IPS-15b (cell line): ENCODE measurements around the gene FGGY.

Experiments
- H3K27me3 ChIP-seq: one replicate; pipeline ENCODE4 v1.6.1; 2013; ENCODE audit warnings: low read length; ENCODE audit not compliant: control insufficient read depth, insufficient read depth
- H3K36me3 ChIP-seq: one replicate; pipeline ENCODE4 v1.6.1; 2013; ENCODE audit warnings: low read length; ENCODE audit not compliant: control insufficient read depth, insufficient read depth
- H3K4me1 ChIP-seq: one replicate; pipeline ENCODE4 v1.6.1; 2013; ENCODE audit warnings: mild to moderate bottlenecking, low read length; ENCODE audit not compliant: control insufficient read depth, insufficient read depth
- H3K4me3 ChIP-seq: one replicate; pipeline ENCODE4 v1.5.1; 2013; ENCODE audit warnings: low read depth, low read length
- H3K9ac ChIP-seq: one replicate; pipeline ENCODE4 v1.6.1; 2013; ENCODE audit warnings: low read depth, mild to moderate bottlenecking, low read length
- H3K9me3 ChIP-seq: one replicate; pipeline ENCODE4 v1.6.1; 2013; ENCODE audit warnings: mild to moderate bottlenecking, low read length; ENCODE audit not compliant: control insufficient read depth, insufficient read depth

The FGGY gene

GRCh38 chr1:59429656-59430055 lies 132.8 kb downstream of the FGGY start:
- H3K9ac ChIP-seq, result no peak overlapping the region
- no peaks in the 10 kb centered on the region for H3K36me3 ChIP-seq
- no peaks in the 10 kb centered on the region for H3K4me1 ChIP-seq
- H3K9me3 ChIP-seq, result no peaks in the 10 kb centered on the region
- H3K27me3 ChIP-seq, result no peaks in the 10 kb centered on the region
- no peak overlapping the region for H3K4me3 ChIP-seq

GRCh38 chr1:59431566-59432294 lies 134.8 kb downstream of the FGGY start:
- no peaks in the 10 kb centered on the region for H3K9me3 ChIP-seq
- no peaks in the 10 kb centered on the region for H3K36me3 ChIP-seq
- no peaks in the 10 kb centered on the region for H3K27me3 ChIP-seq
- no peak overlapping the region for H3K4me3 ChIP-seq
- H3K4me1 ChIP-seq, result no peaks in the 10 kb centered on the region
- no peak overlapping the region for H3K9ac ChIP-seq

GRCh38 chr1:59432531-59433439 lies 135.9 kb downstream of the FGGY start:
- Histone ChIP-seq H3K9ac (no peak overlapping the region), H3K27me3 (no peaks in the 10 kb centered on the region), H3K36me3 (no peaks in the 10 kb centered on the region), H3K4me1 (no peaks in the 10 kb centered on the region), H3K4me3 (no peak overlapping the region), H3K9me3 (no peaks in the 10 kb centered on the region)

- Histone ChIP-seq H3K9ac (no peak overlapping the region), H3K27me3 (no peaks in the 10 kb centered on the region), H3K36me3 (no peaks in the 10 kb centered on the region), H3K9me3 (no peaks in the 10 kb centered on the region), H3K4me3 (no peak overlapping the region), H3K4me1 (no peaks in the 10 kb centered on the region)
These were observed 136.5 kb downstream of the FGGY start for GRCh38 chr1:59433440-59433813.

GRCh38 chr1:59434336-59434735 lies 137.4 kb downstream of the FGGY start:
- Histone ChIP-seq H3K36me3 (no peaks in the 10 kb centered on the region), H3K9me3 (no peaks in the 10 kb centered on the region), H3K27me3 (no peaks in the 10 kb centered on the region), H3K9ac (no peak overlapping the region), H3K4me1 (no peaks in the 10 kb centered on the region), H3K4me3 (no peak overlapping the region)

- H3K4me3 ChIP-seq, result no peak overlapping the region
- H3K27me3 ChIP-seq, result no peaks in the 10 kb centered on the region
- peaks cover 4% of the 10 kb centered on the region for H3K4me1 ChIP-seq
- H3K36me3 ChIP-seq, result no peaks in the 10 kb centered on the region
- no peak overlapping the region for H3K9ac ChIP-seq
- H3K9me3 ChIP-seq, result no peaks in the 10 kb centered on the region
These were observed 139.7 kb downstream of the FGGY start for GRCh38 chr1:59436637-59437036.

- no peaks in the 10 kb centered on the region for H3K9me3 ChIP-seq
These were observed 141.2 kb downstream of the FGGY start for GRCh38 chr1:59438058-59438560.

GRCh38 chr1:59442492-59442891 lies 145.6 kb downstream of the FGGY start:
- Histone ChIP-seq H3K36me3 (no peaks in the 10 kb centered on the region), H3K27me3 (no peaks in the 10 kb centered on the region), H3K9ac (no peak overlapping the region), H3K4me3 (no peak overlapping the region), H3K9me3 (no peaks in the 10 kb centered on the region), H3K4me1 (peaks cover 4% of the 10 kb centered on the region)

More at GRCh38 chr1:59438058-59438560, 141.2 kb downstream of the FGGY start:
- no peak overlapping the region for H3K4me3 ChIP-seq
- no peak overlapping the region for H3K9ac ChIP-seq
- peaks cover 4% of the 10 kb centered on the region for H3K4me1 ChIP-seq
- H3K27me3 ChIP-seq, result no peaks in the 10 kb centered on the region
- H3K36me3 ChIP-seq, result no peaks in the 10 kb centered on the region

- Histone ChIP-seq H3K4me1 (peaks cover 4% of the 10 kb centered on the region), H3K27me3 (no peaks in the 10 kb centered on the region), H3K4me3 (no peak overlapping the region), H3K9me3 (no peaks in the 10 kb centered on the region), H3K9ac (no peak overlapping the region), H3K36me3 (no peaks in the 10 kb centered on the region)
These were observed 146.4 kb downstream of the FGGY start for GRCh38 chr1:59443310-59443709.

GRCh38 chr1:59444520-59444919 lies 147.6 kb downstream of the FGGY start:
- peaks cover 4% of the 10 kb centered on the region for H3K4me1 ChIP-seq
- no peak overlapping the region for H3K4me3 ChIP-seq
- no peaks in the 10 kb centered on the region for H3K9me3 ChIP-seq
- no peaks in the 10 kb centered on the region for H3K27me3 ChIP-seq
- no peak overlapping the region for H3K9ac ChIP-seq
- no peaks in the 10 kb centered on the region for H3K36me3 ChIP-seq

- Histone ChIP-seq H3K9ac (no peak overlapping the region), H3K36me3 (no peaks in the 10 kb centered on the region), H3K9me3 (no peaks in the 10 kb centered on the region), H3K27me3 (no peaks in the 10 kb centered on the region), H3K4me3 (no peak overlapping the region), H3K4me1 (peaks cover under 1% of the 10 kb centered on the region)
These were observed 148.1 kb downstream of the FGGY start for GRCh38 chr1:59445040-59445439.
